H1 (cell line): ENCODE data around the gene RRP1B. TPM values are rescaled to one million over a fixed set of nuclear protein-coding genes. Genes with fewer than 3 reads are reported as not detected.

Experiments
- RBBP5 ChIP-seq: IDR thresholded peaks from 2 replicates; pipeline ENCODE4 v1.7.1; 2012; ENCODE audit warnings: low read depth, mild to moderate bottlenecking, inconsistent platforms, low read length, moderate library complexity, borderline replicate concordance
- polyA plus RNA-seq, 7 experiments: library from polyadenylated mRNA; depleted of rRNA in 3 of 7; stranded (reverse) in 5 of 7; unstranded in 2 of 7; fragments of >200 nt in 5 of 7; fragments of 200-250 nt in 2 of 7; gene quantifications; 1 replicate in 5 of 7; 2 replicates in 1 of 7; 4 replicates in 1 of 7; pipeline versions ENCODE4 v1.2.1 to v1.2.3, GENCODE V29; 2011 to 2013; ENCODE audit warnings: missing spikeins in 2 of 7, mixed read lengths in 2 of 7
- total RNA-seq: library from RNA; stranded (reverse); fragmentation: NEBNext Ultra II Directional; extraction: Animal tissue kit (Norgen Biotek cat#: 25700); gene quantifications from 2 replicates; pipeline ENCODE4 v1.2.1, GENCODE V29; 2021

The RRP1B gene
- total and polyA plus RNA-seq, 2 of the 8 experiments (the other 6 are each of a cell fraction or from before 2014, with no cell fraction given): 25.8 to 97.3 TPM

- no peak for TF ChIP-seq RBBP5
Measured at GRCh38 chr21:43731891-43732711, 72.7 kb downstream of the RRP1B start (continued).
